Panc1 (cell line): ENCODE measurements around the gene CDKN3. TPM values are rescaled to one million over a fixed set of nuclear protein-coding genes. Genes with fewer than 3 reads are reported as not detected.

ENCODE experiments used
- ATAC-seq: fragments of 200-7000 bp; cut with Tn5 transposase; 2 replicates; pipeline ENCODE4 v1.9.1; 2020; ENCODE audit warnings: mild to moderate bottlenecking, moderate library complexity
- BruUV-seq: library from RNA; stranded (reverse); fragments of 400-500 nt; replicated peaks from 2 replicates; lab custom pipeline; 2021; lab: Mats Ljungman, UMichigan
- CTCF ChIA-PET: fragments of 300-600 bp; sonication (Branson Sonifier 250); formaldehyde crosslinking; loops from one replicate; lab custom pipeline; 2022; ENCODE audit warnings: antibody characterized with exemption; lab: Charles Lee
- POLR2A ChIA-PET: fragments of 300-600 bp; sonication (Branson Sonifier 250); formaldehyde crosslinking; loops from one replicate; lab custom pipeline; 2022; ENCODE audit warnings: antibody characterized with exemption; lab: Charles Lee
- DNase-seq: peaks from one replicate; pipeline ENCODE4 v3.0.0-alpha.2; 2010; ENCODE audit warnings: low read depth, low spot score
- H3K27ac ChIP-seq: 2 replicates; pipeline ENCODE4 v1.5.1; 2011; ENCODE audit warnings: mild to moderate bottlenecking, low read length, inconsistent platforms
- H3K27me3 ChIP-seq: fragments of 200-500 bp; sonication (Bioruptor generic); 2 replicates; pipeline ENCODE4 v1.6.0; 2014; ENCODE audit warnings: low read length, inconsistent platforms; ENCODE audit not compliant: control insufficient read depth, insufficient read depth
- H3K36me3 ChIP-seq: fragments of 200-500 bp; sonication (Bioruptor generic); 2 replicates; pipeline ENCODE4 v1.5.1; 2014; ENCODE audit warnings: inconsistent platforms, mild to moderate bottlenecking, low read length, moderate library complexity; ENCODE audit not compliant: control insufficient read depth, insufficient read depth
- H3K4me1 ChIP-seq: 2 replicates; pipeline ENCODE4 v1.5.1; 2011; ENCODE audit warnings: inconsistent platforms, mild to moderate bottlenecking, low read length, moderate library complexity; ENCODE audit not compliant: control insufficient read depth, insufficient read depth
- H3K4me3 ChIP-seq, 2 experiments: 2 replicates each; pipeline ENCODE4 v1.5.1; 2011 to 2012; ENCODE audit warnings: low read depth in 2 of 2, low read length in 2 of 2, mild to moderate bottlenecking in 2 of 2, inconsistent platforms in 1 of 2, moderate library complexity in 1 of 2
- H3K9me3 ChIP-seq: fragments of 200-500 bp; sonication (Bioruptor generic); 2 replicates; pipeline ENCODE4 v1.5.1; 2014; ENCODE audit warnings: low read depth, mild to moderate bottlenecking, inconsistent platforms, low read length, moderate library complexity; ENCODE audit not compliant: control insufficient read depth, insufficient read depth
- CTCF ChIP-seq: fragments of 450-650 bp; IDR thresholded peaks from 2 replicates; pipeline ENCODE4 v1.5.1; 2017; ENCODE audit warnings: mild to moderate bottlenecking
- POLR2AphosphoS5 ChIP-seq: IDR thresholded peaks from 2 replicates; pipeline ENCODE4 v1.6.1; 2012; ENCODE audit warnings: mild to moderate bottlenecking, low read depth, low read length, moderate library complexity
- SIN3A ChIP-seq: IDR thresholded peaks from 2 replicates; pipeline ENCODE4 v1.6.1; 2012; ENCODE audit warnings: low read depth, mild to moderate bottlenecking, low read length, moderate library complexity, borderline replicate concordance; ENCODE audit not compliant: insufficient read depth
- TCF7L2 ChIP-seq: IDR thresholded peaks from 2 replicates; pipeline ENCODE4 v1.6.1; 2011; ENCODE audit warnings: mild to moderate bottlenecking, low read depth, low read length, inconsistent platforms
- in situ Hi-C: cut with HindIII; loops from 2 replicates; pipeline ENCODE4 v1.10.0; 2016; ENCODE audit warnings: low sequenced_read_pairs, low pct_unique_long_range_greater_than_20kb
- intact Hi-C: fragments of 100-400 bp; cut with micrococcal nuclease; formaldehyde crosslinking; loops from one replicate; pipeline ENCODE4 v1.10.0; 2022; ENCODE audit not compliant: unreplicated experiment
- total RNA-seq: library from RNA; stranded (reverse); gene quantifications from one replicate; pipeline ENCODE4 v1.2.1, GENCODE V29; 2021; ENCODE audit not compliant: unreplicated experiment
- TF ChIP-seq, protein P1 (sequence below), 2 experiments: IDR thresholded peaks; 2 replicates each; pipeline ENCODE4 v1.6.1; 2011 to 2012; ENCODE audit warnings: low read depth in 2 of 2, control low read depth in 1 of 2, low read length in 1 of 2, mild to moderate bottlenecking in 1 of 2, moderate library complexity in 1 of 2; ENCODE audit not compliant: insufficient read depth in 1 of 2

CDKN3 gene
- total RNA-seq, 1 experiment from 2014 or later: 36.1 TPM

DNA sequence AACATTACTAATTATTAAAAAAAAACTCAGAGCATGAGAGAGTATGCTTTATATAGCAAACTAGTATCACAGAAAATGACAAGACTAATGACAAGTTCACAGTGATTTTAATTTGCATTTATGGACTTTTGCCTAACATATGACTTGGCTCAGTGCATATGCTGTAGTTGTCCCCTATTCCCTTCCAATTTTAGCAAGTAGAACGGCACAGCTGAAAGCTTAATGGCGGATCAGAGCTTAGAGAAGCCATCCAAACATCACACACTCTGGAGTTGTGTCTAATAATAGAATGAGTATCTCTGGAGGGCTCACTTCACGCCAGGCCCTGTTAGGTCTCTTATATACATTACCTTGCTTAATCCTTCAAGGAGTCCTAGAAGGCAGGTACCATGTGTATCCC is 31.1 kb downstream of the CDKN3 start:
- ChIA-PET CTCF (no interaction called here), POLR2A (no interaction called here)
- no TSS peak for BruUV-seq
- DNase-seq (no peak), ATAC-seq (no peak)
- in situ Hi-C loops (no loop called here), intact Hi-C loops (no loop called here)
- H3K27me3 ChIP-seq: no peaks in the 10 kb centered on the region
- TF ChIP-seq TCF7L2 (no peak), SIN3A (no peak), CTCF (no peak), POLR2AphosphoS5 (no peak)
- TF ChIP-seq, protein P1, sequence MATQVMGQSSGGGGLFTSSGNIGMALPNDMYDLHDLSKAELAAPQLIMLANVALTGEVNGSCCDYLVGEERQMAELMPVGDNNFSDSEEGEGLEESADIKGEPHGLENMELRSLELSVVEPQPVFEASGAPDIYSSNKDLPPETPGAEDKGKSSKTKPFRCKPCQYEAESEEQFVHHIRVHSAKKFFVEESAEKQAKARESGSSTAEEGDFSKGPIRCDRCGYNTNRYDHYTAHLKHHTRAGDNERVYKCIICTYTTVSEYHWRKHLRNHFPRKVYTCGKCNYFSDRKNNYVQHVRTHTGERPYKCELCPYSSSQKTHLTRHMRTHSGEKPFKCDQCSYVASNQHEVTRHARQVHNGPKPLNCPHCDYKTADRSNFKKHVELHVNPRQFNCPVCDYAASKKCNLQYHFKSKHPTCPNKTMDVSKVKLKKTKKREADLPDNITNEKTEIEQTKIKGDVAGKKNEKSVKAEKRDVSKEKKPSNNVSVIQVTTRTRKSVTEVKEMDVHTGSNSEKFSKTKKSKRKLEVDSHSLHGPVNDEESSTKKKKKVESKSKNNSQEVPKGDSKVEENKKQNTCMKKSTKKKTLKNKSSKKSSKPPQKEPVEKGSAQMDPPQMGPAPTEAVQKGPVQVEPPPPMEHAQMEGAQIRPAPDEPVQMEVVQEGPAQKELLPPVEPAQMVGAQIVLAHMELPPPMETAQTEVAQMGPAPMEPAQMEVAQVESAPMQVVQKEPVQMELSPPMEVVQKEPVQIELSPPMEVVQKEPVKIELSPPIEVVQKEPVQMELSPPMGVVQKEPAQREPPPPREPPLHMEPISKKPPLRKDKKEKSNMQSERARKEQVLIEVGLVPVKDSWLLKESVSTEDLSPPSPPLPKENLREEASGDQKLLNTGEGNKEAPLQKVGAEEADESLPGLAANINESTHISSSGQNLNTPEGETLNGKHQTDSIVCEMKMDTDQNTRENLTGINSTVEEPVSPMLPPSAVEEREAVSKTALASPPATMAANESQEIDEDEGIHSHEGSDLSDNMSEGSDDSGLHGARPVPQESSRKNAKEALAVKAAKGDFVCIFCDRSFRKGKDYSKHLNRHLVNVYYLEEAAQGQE (IDR thresholded peaks at IDR 0.05; ENCODE audit: insufficient read depth in 1 of 2, low read depth in 2 of 2, low read length in 1 of 2): no peak
- no peak overlapping the region for H3K27ac ChIP-seq
- H3K36me3 ChIP-seq: peaks cover 13% of the 10 kb centered on the region
- H3K4me3 ChIP-seq: no peak overlapping the region
- no peaks in the 10 kb centered on the region for H3K4me1 ChIP-seq
- H3K9me3 ChIP-seq: no peaks in the 10 kb centered on the region

DNA sequence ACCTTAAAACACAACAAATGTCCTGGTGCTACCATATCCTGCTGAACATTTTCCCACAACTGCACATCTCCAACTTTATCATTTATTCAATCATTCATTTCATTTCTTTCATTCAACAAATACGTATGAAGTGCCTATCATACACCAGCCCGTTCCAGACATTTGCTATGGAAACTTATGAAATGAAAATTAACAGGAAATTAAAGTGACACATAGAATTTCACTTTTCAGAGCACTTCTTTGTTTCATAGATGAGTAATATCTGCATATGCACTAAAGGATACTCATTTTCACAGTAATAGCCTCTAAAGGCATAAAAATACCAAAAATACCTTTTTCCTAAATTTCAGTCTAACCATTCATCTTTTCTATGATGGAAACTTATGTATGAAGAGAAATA is 31.7 kb downstream of the CDKN3 start:
- no peak for DNase-seq
- H3K36me3 ChIP-seq: peaks cover 13% of the 10 kb centered on the region
- no peak for TF ChIP-seq POLR2AphosphoS5
- TF ChIP-seq, protein P1 (IDR thresholded peaks at IDR 0.05; ENCODE audit: insufficient read depth in 1 of 2, low read depth in 2 of 2, low read length in 1 of 2): no peak
- TF ChIP-seq SIN3A: no peak
- no peak for TF ChIP-seq TCF7L2
- no peak for TF ChIP-seq CTCF
- no peak for ATAC-seq
- intact Hi-C loops: no loop called here
- no peaks in the 10 kb centered on the region for H3K4me1 ChIP-seq
- POLR2A ChIA-PET: no interaction called here
- H3K27ac ChIP-seq: no peak overlapping the region
- no peak overlapping the region for H3K4me3 ChIP-seq
- in situ Hi-C loops: no loop called here
- H3K9me3 ChIP-seq: no peaks in the 10 kb centered on the region
- no peaks in the 10 kb centered on the region for H3K27me3 ChIP-seq
- no TSS peak for BruUV-seq
- CTCF ChIA-PET: no interaction called here
